Measurements from ENCODE around the gene ZMYM2. TPM values are rescaled to one million over a fixed set of nuclear protein-coding genes. Genes with fewer than 3 reads are reported as not detected.

ZMYM2 gene
- total and polyA plus RNA-seq, 4 donors: 14.0 to 212 (median 38.5) TPM

DNA sequence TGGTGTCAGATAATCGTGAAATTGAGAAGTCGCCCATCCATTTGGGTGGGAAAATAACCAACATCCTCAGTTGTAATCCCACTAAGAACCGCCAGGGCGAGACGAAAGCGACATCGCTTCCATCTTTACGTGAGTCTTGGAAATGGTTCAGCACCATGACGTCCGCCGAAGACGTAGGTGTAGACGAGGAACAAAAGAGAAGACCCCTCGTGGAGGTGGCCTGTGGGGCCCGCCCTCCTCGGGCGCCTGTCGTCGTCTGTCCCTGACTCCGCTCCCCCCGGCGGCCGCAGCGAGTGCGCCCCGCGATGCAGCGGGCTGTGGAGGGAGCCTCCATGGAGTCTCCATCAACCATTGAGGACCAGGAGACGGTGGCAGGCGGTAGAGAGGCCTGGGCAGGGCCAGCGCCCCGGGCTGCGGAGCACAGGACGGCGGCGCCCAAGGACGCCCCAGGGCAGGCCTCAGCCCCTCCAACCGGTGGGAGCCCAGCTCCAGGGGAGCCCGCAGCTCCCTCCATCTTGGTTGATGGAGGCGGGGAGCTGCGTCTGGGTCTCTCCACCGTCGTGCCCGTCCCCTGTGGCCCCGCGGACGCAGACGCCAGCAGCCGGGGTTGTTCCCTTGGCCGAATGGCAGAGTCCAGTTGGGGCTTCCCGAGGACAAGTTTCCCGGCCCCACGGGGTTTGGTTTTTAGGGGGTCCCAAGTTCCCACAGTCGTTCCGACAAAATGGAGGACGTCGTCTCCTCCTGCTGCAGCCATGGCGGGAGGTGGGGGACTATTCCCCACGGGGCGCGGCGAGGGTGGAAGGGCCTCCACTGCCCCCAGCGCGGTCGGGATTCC is 990 bp upstream of the ZMYM2 start:
- no peaks in the 10 kb centered on the region for H3K9me3 ChIP-seq (ENCODE audit: control insufficient read depth in 4 of 4, insufficient read depth in 3 of 4, low read length in 3 of 4)
- peaks cover 0 to 5% (median 2%) of the 10 kb centered on the region in 4 donors for H3K36me3 ChIP-seq (ENCODE audit: control insufficient read depth in 4 of 4, insufficient read depth in 4 of 4, low read length in 4 of 4)
- TF ChIP-seq, protein P1, sequence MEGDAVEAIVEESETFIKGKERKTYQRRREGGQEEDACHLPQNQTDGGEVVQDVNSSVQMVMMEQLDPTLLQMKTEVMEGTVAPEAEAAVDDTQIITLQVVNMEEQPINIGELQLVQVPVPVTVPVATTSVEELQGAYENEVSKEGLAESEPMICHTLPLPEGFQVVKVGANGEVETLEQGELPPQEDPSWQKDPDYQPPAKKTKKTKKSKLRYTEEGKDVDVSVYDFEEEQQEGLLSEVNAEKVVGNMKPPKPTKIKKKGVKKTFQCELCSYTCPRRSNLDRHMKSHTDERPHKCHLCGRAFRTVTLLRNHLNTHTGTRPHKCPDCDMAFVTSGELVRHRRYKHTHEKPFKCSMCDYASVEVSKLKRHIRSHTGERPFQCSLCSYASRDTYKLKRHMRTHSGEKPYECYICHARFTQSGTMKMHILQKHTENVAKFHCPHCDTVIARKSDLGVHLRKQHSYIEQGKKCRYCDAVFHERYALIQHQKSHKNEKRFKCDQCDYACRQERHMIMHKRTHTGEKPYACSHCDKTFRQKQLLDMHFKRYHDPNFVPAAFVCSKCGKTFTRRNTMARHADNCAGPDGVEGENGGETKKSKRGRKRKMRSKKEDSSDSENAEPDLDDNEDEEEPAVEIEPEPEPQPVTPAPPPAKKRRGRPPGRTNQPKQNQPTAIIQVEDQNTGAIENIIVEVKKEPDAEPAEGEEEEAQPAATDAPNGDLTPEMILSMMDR (IDR thresholded peaks at IDR 0.05; ENCODE audit: control extremely low read depth, extremely low read depth): peak; percentile 39
- WGBS, 2 donors: 1% methylated on average over 63 to 65 of the region's 65 CpGs
- H3K4me3 ChIP-seq: peak overlapping the region; percentile 73
- DNase-seq (peak; percentile 84 to 94 (median 87)), ATAC-seq (ENCODE audit: insufficient read depth, low FRiP score) (peak; percentile 14)
- H3K27ac ChIP-seq (ENCODE audit: low read depth in 1 of 2, low read length in 1 of 2): peak overlapping the region; percentile 97 to 100
- peaks cover 0 to 26% (median 9%) of the 10 kb centered on the region in 5 donors for H3K4me1 ChIP-seq (ENCODE audit: control insufficient read depth in 5 of 5, insufficient read depth in 5 of 5, low read length in 5 of 5)
- no peaks in the 10 kb centered on the region for H3K27me3 ChIP-seq (ENCODE audit: control insufficient read depth in 3 of 3, insufficient read depth in 3 of 3, low read length in 2 of 3)
- H3K9ac ChIP-seq (ENCODE audit: insufficient read depth in 1 of 2, low read length in 2 of 2): peak overlapping the region; percentile 26 to 77

DNA sequence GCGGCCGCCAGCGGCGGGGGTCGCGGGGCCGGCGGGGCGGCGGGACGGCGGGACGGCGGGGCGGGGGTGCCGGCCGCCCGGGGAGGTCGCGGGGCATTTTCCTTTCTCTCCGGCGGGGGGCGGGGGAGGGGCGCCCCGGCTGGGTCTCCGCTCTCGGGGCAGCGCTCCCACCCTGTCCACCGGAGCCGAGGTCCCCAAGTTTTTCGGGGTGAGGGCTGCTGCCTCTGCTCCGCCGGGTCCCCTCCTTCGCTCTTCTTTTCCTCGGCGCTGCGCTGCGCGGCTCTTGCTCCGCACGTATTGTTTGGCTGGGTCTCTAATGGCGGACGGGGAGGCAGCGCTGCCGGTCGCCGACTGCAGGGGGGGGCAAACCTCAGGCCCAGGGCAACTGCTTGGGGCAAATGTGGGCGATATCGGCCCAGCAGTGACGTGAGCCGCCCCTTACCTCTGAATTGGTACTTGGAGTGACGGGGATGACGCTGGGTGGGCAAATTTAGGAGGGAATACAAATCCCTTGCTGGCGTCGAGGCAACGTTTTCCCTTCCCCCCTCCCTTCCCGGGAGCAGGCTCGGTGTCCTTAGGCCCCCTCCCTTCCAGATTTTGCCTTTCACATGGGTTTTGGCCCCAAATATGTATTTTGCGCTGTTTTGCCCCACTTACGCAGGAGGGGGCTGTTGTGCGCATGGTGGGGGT is 759 bp downstream of the ZMYM2 start:
- Histone ChIP-seq H3K27me3 (ENCODE audit: control insufficient read depth in 3 of 3, insufficient read depth in 3 of 3, low read length in 2 of 3) (no peaks in the 10 kb centered on the region), H3K9ac (ENCODE audit: insufficient read depth in 1 of 2, low read length in 2 of 2) (peak overlapping the region; percentile 58 to 84), H3K4me3 (peak overlapping the region; percentile 76), H3K4me1 (ENCODE audit: control insufficient read depth in 5 of 5, insufficient read depth in 5 of 5, low read length in 5 of 5) (peaks cover 0 to 30% (median 11%) of the 10 kb centered on the region in 5 donors), H3K27ac (ENCODE audit: low read depth in 1 of 2, low read length in 1 of 2) (peak overlapping the region; percentile 85 to 90), H3K36me3 (ENCODE audit: control insufficient read depth in 4 of 4, insufficient read depth in 4 of 4, low read length in 4 of 4) (peaks cover 0 to 7% (median 3%) of the 10 kb centered on the region in 4 donors), H3K9me3 (ENCODE audit: control insufficient read depth in 4 of 4, insufficient read depth in 3 of 4, low read length in 3 of 4) (no peaks in the 10 kb centered on the region)
- ATAC-seq (ENCODE audit: insufficient read depth, low FRiP score) (no peak), DNase-seq (peak; percentile 56 to 67 (median 65))
- TF ChIP-seq, protein P1 (IDR thresholded peaks at IDR 0.05; ENCODE audit: control extremely low read depth, extremely low read depth): no peak
- WGBS, 2 donors: 1% methylated on average over 35 to 61 of the region's 61 CpGs

GRCh38 chr13:19959831-19960652 is 1.5 kb downstream of the ZMYM2 start:
- Histone ChIP-seq H3K4me3 (peak overlapping the region; percentile 43), H3K9ac (ENCODE audit: insufficient read depth in 1 of 2, low read length in 2 of 2) (peak overlapping the region; percentile 58 to 84), H3K4me1 (ENCODE audit: control insufficient read depth in 5 of 5, insufficient read depth in 5 of 5, low read length in 5 of 5) (peaks cover 0 to 30% (median 13%) of the 10 kb centered on the region in 5 donors), H3K27me3 (ENCODE audit: control insufficient read depth in 3 of 3, insufficient read depth in 3 of 3, low read length in 2 of 3) (no peaks in the 10 kb centered on the region), H3K9me3 (ENCODE audit: control insufficient read depth in 4 of 4, insufficient read depth in 3 of 4, low read length in 3 of 4) (no peaks in the 10 kb centered on the region), H3K36me3 (ENCODE audit: control insufficient read depth in 4 of 4, insufficient read depth in 4 of 4, low read length in 4 of 4) (peaks cover 0 to 9% (median 3%) of the 10 kb centered on the region in 4 donors), H3K27ac (ENCODE audit: low read depth in 1 of 2, low read length in 1 of 2) (peak overlapping the region; percentile 85 to 88)
- DNase-seq (peak; percentile 90 to 95 (median 94)), ATAC-seq (ENCODE audit: insufficient read depth, low FRiP score) (peak; percentile 28)
- WGBS, 2 donors: 3 to 4% methylated on average over 13 of the region's 13 CpGs
- TF ChIP-seq, protein P1 (IDR thresholded peaks at IDR 0.05; ENCODE audit: control extremely low read depth, extremely low read depth): peak; percentile 80

Measured in lung (tissue), 12 donors.